ENCODE data around the gene EHMT1.

The EHMT1 gene

DNA sequence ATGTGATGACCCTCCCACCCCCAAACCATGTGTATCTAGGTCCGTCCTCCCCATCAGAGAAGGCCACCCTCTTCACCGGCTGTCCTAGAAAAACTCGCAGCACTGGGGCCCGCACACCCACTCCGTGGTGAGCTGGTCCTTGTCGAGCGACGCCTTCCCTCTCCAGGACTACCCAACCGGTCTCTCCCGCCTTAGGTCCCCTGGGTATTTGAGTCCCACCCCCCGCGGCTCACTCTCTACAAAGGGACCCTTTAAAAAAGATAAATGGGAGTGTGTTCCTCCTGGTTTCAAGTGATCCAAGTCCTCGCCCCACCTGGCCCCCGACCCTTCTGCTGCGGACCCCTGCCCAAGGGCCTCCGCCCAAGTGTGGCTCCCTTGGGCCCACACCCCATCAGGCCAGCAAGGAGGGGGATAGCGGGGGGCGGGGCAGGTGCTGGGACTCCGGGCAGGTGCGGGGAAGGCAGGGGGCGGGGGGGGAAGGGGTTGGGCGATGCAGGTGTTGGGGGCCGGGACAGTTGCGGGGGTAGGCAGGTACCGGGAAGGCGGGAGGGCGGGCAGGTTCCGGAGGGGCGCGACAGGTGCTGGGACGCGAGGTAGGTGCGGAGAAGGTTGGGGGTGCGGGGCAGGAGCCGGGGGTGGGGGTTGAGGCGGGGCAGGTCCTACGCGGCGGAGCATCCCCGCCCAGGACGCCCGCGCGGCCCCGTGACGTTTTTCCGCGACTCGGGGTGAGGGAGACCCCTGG, 14.3 kb upstream of the EHMT1 start:
- FAIRE-seq (no peak), DNase-seq (ENCODE audit: insufficient read length, low spot score) (no peak)
- TF ChIP-seq POLR2A (IDR thresholded peaks at IDR 0.05; ENCODE audit: low read depth, low read length): no peak

DNA sequence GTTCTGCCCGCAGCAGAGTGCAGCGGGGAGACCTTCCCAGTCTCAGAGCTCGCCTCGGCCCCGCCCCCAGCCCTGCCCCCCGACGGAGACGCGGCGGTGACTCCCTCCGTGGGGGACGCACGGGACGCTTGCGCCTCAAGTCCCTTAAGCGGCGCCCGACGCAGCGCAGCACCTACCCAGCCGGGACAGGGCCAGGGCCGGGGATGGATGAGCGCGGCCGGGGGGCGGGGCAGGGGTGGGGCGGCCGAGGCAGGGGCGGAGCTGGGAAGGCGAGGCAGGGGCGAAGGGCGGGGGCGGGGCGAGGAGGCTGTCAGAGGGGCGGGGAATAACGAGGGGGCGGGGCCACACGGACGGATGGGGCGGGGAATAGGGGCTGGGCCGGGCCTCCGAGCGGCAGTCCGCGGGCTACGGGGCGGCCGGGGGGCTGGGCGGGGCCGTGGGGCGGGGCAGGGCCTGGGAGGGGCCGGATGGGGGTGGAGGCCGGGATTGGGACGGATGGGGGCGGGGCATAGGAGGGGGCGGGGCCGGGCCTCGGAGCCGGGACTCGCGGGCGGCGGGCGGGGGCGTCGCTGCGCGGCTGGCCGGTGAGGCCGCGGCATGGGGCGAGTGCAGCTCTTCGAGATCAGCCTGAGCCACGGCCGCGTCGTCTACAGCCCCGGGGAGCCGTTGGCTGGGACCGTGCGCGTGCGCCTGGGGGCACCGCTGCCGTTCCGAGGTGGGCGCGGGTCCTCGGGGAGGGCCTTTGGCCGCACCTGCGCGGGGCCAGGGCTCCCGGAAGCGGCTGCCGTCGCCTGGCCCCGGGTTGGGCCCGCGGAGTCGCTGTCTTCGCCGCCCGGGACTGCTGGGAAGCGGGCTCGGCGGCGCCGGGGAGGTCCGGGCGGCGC, 13.4 kb upstream of the EHMT1 start, which contains the start of gene ARRDC1:
TSS of gene ARRDC1 (plus strand) at position 566 of the 884 bp plus-strand sequence. CDS start at position 598, 32 bp downstream.
- peak; percentile 96 for DNase-seq (ENCODE audit: insufficient read length, low spot score)
- no peak for FAIRE-seq
- TF ChIP-seq POLR2A (IDR thresholded peaks at IDR 0.05; ENCODE audit: low read depth, low read length): peak; percentile 80

GRCh38 chr9:137606005-137606621, 12.7 kb upstream of the EHMT1 start:
- no peak for FAIRE-seq

DNA sequence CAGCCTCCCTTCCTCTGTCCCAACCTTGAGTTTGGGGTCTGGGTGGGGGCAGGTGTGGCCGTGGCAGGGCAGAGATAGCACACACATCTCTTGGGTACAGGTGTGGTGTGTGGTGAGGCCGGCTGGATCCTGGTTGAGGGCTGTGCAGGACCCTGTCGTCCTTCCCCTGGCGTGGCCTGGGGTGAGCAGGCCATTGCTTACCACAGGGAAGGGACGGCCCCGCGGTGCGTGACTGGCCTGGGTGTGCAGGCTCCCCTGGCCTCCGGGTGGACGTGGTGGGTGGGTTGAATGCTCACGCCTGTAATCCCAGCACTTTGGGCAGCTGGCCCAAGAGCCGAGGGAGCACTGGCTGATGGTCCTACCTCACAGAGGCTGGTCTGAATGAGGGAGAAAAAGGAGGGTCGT, 12.1 kb upstream of the EHMT1 start:
- DNase-seq (ENCODE audit: insufficient read length, low spot score) (no peak), FAIRE-seq (no peak)

More at GRCh38 chr9:137606005-137606621, 12.7 kb upstream of the EHMT1 start:
- DNase-seq (ENCODE audit: insufficient read length, low spot score): no peak
- no peak for TF ChIP-seq POLR2A (IDR thresholded peaks at IDR 0.05; ENCODE audit: low read depth, low read length)

DNA sequence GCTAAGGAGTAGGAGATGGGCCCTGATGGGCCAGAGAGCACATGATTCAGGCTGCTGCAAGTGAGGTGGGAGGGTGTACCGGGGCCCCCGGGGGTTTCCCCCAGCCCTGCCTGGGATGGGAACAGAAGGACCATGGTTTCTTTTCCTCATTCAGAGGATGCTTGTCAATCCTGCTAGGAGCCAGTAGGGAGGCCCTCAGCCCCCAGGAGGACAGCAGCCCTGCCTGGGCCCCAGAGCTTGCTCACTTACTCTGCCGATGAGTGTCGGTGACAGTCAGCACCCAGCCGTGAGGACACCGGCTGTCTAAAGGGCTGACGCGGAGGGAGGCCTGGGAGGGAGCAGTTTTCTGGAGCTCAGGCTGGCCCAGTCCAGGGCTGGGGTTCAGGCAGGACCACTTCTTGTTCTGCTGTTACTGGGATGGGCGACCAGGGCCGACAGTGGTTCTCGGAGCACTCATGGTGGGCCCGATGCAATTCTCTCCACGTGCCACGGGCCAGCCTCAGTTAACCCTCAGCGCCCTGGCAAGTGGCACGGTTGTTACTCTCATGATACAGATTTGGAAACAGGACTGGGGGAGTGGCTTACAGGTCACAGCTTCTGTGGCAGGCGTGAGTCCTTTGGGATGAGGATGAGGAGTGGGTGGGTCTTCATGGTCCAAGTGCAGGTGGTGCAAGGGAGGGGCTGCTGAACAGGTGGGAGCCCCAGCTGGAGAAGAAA, 11.5 kb upstream of the EHMT1 start:
- TF ChIP-seq POLR2A (IDR thresholded peaks at IDR 0.05; ENCODE audit: low read depth, low read length): no peak

More for the DNA sequence above, 12.1 kb upstream of the EHMT1 start:
- TF ChIP-seq POLR2A (IDR thresholded peaks at IDR 0.05; ENCODE audit: low read depth, low read length): no peak

DNA sequence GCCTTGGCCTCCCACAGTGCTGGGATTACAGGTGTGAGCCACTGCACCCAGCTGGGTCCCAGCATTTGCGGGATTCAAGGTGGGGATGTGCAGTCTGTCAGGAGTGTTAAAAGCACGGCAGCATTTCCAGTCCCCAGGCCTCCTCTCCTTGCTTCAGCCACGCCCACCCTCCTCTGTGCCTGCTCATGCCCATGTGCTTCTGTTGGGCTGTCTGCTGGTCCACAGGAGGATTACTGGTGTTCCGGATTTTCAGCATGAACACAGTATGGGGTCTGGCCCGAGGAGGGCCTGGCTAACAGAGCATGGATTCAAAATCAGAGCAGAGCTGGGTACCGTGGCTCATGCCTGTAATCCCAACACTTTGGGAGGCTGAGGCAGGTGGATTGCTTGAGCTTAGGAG, 7.9 kb upstream of the EHMT1 start:
- no peak for DNase-seq (ENCODE audit: insufficient read length, low spot score)
- no peak for TF ChIP-seq POLR2A (IDR thresholded peaks at IDR 0.05; ENCODE audit: low read depth, low read length)
- no peak for FAIRE-seq

More for the DNA sequence above, 11.5 kb upstream of the EHMT1 start:
- no peak for DNase-seq (ENCODE audit: insufficient read length, low spot score)
- FAIRE-seq: no peak

DNA sequence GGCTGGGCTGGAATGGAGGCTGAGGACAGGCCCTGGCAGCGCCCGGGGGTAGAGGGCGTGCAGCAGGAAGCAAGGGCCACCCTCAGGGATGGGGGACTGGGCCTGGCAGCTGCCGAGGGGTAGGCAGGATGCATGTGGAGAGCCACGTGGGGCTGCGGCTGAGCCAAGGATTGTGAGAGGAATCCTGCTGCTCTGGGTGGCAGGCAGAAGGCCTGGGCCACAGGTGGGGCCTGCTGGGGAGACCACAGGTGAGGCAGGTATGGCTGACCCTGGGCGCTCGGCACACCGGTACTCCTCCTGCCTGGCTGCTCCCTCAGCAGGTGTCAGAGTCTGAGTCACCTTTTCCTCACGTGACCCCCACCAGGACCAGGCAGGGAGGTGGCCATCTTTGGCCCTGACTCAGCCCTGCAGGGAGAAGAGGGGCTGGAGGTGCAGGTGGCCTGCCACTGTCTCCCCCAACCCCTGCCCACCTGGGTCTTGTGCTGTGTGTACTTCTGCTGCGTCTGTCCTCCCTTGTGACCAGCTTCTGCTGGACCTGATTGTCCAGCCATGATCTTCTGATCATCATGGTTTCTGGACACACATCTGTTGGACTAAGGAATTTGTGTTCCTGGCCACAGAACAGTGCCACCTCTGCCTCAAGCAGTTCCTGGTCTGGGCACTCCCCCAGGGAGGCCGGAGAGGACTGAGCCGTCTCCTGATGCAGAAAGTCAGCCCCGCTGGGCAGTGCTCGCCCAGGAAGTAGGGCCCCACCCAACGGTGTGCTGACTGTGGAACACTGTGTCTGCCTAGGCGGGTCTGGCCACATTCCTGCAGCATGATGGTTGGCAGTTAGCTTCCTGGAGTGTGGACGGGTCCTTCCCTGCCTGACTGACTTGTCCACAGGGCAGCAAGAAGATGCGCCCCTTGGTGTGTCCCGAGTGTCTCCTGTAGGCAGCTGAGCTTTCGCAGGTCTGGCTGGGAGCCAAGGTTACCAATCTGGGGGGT, 6.9 kb upstream of the EHMT1 start:
- DNase-seq (ENCODE audit: insufficient read length, low spot score): peak; percentile 100

GRCh38 chr9:137612741-137613142, 6.1 kb upstream of the EHMT1 start:
- no peak for FAIRE-seq

More for the DNA sequence above, 6.9 kb upstream of the EHMT1 start:
- peak; percentile 53 for TF ChIP-seq POLR2A (IDR thresholded peaks at IDR 0.05; ENCODE audit: low read depth, low read length)
- FAIRE-seq: peak; percentile 97

GRCh38 chr9:137613259-137613658, 5.5 kb upstream of the EHMT1 start:
- no peak for DNase-seq (ENCODE audit: insufficient read length, low spot score)
- no peak for TF ChIP-seq POLR2A (IDR thresholded peaks at IDR 0.05; ENCODE audit: low read depth, low read length)
- no peak for FAIRE-seq

More at GRCh38 chr9:137612741-137613142, 6.1 kb upstream of the EHMT1 start:
- no peak for TF ChIP-seq POLR2A (IDR thresholded peaks at IDR 0.05; ENCODE audit: low read depth, low read length)
- DNase-seq (ENCODE audit: insufficient read length, low spot score): no peak

GRCh38 chr9:137613738-137614523, 4.9 kb upstream of the EHMT1 start:
- FAIRE-seq (no peak), DNase-seq (ENCODE audit: insufficient read length, low spot score) (no peak)
- TF ChIP-seq POLR2A (IDR thresholded peaks at IDR 0.05; ENCODE audit: low read depth, low read length): no peak

DNA sequence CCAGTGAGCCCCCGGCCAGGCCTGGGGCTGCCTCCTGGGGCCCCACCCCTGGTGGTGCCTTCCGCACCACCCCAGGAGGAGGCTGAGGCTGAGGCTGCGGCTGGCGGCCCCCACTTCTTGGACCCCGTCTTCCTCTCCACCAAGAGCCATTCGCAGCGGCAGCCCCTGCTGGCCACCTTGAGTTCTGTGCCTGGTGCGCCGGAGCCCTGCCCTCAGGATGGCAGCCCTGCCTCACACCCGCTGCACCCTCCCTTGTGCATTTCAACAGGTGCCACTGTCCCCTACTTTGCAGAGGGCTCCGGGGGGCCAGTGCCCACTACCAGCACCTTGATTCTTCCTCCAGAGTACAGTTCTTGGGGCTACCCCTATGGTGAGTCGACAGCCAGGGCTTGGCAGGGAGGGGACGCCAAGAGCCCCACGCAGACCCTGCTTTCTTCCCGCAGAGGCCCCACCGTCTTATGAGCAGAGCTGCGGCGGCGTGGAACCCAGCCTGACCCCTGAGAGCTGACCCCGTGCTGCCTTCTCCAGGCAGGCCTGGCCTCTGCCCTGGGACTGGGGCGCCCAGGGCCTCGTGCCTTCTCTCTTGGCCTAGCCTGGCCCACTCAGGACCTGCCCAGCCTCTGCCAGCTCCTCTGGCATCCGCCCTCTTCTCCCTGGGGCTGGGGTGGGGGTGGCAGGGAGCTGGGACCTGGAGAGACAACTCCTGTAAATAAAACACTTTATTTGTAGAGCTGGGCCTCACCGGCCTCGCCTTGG, 4.0 kb upstream of the EHMT1 start:
- no peak for TF ChIP-seq POLR2A (IDR thresholded peaks at IDR 0.05; ENCODE audit: low read depth, low read length)
- FAIRE-seq (no peak), DNase-seq (ENCODE audit: insufficient read length, low spot score) (no peak)
